Panc1 (cell line): ENCODE data around the gene CDYL. TPM values are rescaled to one million over a fixed set of nuclear protein-coding genes. Genes with fewer than 3 reads are reported as not detected.

Experiments used
- ATAC-seq: fragments of 200-7000 bp; cut with Tn5 transposase; 2 replicates; pipeline ENCODE4 v1.9.1; 2020; ENCODE audit warnings: mild to moderate bottlenecking, moderate library complexity
- BruUV-seq: library from RNA; stranded (reverse); fragments of 400-500 nt; replicated peaks from 2 replicates; lab custom pipeline; 2021; lab: Mats Ljungman, UMichigan
- CTCF ChIA-PET: fragments of 300-600 bp; sonication (Branson Sonifier 250); formaldehyde crosslinking; loops from one replicate; lab custom pipeline; 2022; ENCODE audit warnings: antibody characterized with exemption; lab: Charles Lee
- POLR2A ChIA-PET: fragments of 300-600 bp; sonication (Branson Sonifier 250); formaldehyde crosslinking; loops from one replicate; lab custom pipeline; 2022; ENCODE audit warnings: antibody characterized with exemption; lab: Charles Lee
- DNase-seq: peaks from one replicate; pipeline ENCODE4 v3.0.0-alpha.2; 2010; ENCODE audit warnings: low read depth, low spot score
- H3K27ac ChIP-seq: 2 replicates; pipeline ENCODE4 v1.5.1; 2011; ENCODE audit warnings: mild to moderate bottlenecking, low read length, inconsistent platforms
- H3K27me3 ChIP-seq: fragments of 200-500 bp; sonication (Bioruptor generic); 2 replicates; pipeline ENCODE4 v1.6.0; 2014; ENCODE audit warnings: low read length, inconsistent platforms; ENCODE audit not compliant: control insufficient read depth, insufficient read depth
- H3K36me3 ChIP-seq: fragments of 200-500 bp; sonication (Bioruptor generic); 2 replicates; pipeline ENCODE4 v1.5.1; 2014; ENCODE audit warnings: inconsistent platforms, mild to moderate bottlenecking, low read length, moderate library complexity; ENCODE audit not compliant: control insufficient read depth, insufficient read depth
- H3K4me1 ChIP-seq: 2 replicates; pipeline ENCODE4 v1.5.1; 2011; ENCODE audit warnings: inconsistent platforms, mild to moderate bottlenecking, low read length, moderate library complexity; ENCODE audit not compliant: control insufficient read depth, insufficient read depth
- H3K4me3 ChIP-seq, 2 experiments: 2 replicates each; pipeline ENCODE4 v1.5.1; 2011 to 2012; ENCODE audit warnings: low read depth in 2 of 2, low read length in 2 of 2, mild to moderate bottlenecking in 2 of 2, inconsistent platforms in 1 of 2, moderate library complexity in 1 of 2
- H3K9me3 ChIP-seq: fragments of 200-500 bp; sonication (Bioruptor generic); 2 replicates; pipeline ENCODE4 v1.5.1; 2014; ENCODE audit warnings: low read depth, mild to moderate bottlenecking, inconsistent platforms, low read length, moderate library complexity; ENCODE audit not compliant: control insufficient read depth, insufficient read depth
- POLR2AphosphoS5 ChIP-seq: IDR thresholded peaks from 2 replicates; pipeline ENCODE4 v1.6.1; 2012; ENCODE audit warnings: mild to moderate bottlenecking, low read depth, low read length, moderate library complexity
- SIN3A ChIP-seq: IDR thresholded peaks from 2 replicates; pipeline ENCODE4 v1.6.1; 2012; ENCODE audit warnings: low read depth, mild to moderate bottlenecking, low read length, moderate library complexity, borderline replicate concordance; ENCODE audit not compliant: insufficient read depth
- TCF7L2 ChIP-seq: IDR thresholded peaks from 2 replicates; pipeline ENCODE4 v1.6.1; 2011; ENCODE audit warnings: mild to moderate bottlenecking, low read depth, low read length, inconsistent platforms
- in situ Hi-C: cut with HindIII; loops from 2 replicates; pipeline ENCODE4 v1.10.0; 2016; ENCODE audit warnings: low sequenced_read_pairs, low pct_unique_long_range_greater_than_20kb
- intact Hi-C: fragments of 100-400 bp; cut with micrococcal nuclease; formaldehyde crosslinking; loops from one replicate; pipeline ENCODE4 v1.10.0; 2022; ENCODE audit not compliant: unreplicated experiment
- total RNA-seq: library from RNA; stranded (reverse); gene quantifications from one replicate; pipeline ENCODE4 v1.2.1, GENCODE V29; 2021; ENCODE audit not compliant: unreplicated experiment
- TF ChIP-seq, protein P1 (sequence below): fragments of 450-650 bp; IDR thresholded peaks from 2 replicates; pipeline ENCODE4 v1.5.1; 2017; ENCODE audit warnings: mild to moderate bottlenecking
- TF ChIP-seq, protein P2 (sequence below), 2 experiments: IDR thresholded peaks; 2 replicates each; pipeline ENCODE4 v1.6.1; 2011 to 2012; ENCODE audit warnings: low read depth in 2 of 2, control low read depth in 1 of 2, low read length in 1 of 2, mild to moderate bottlenecking in 1 of 2, moderate library complexity in 1 of 2; ENCODE audit not compliant: insufficient read depth in 1 of 2

Gene CDYL
- total RNA-seq, 1 experiment from 2014 or later: 61.4 TPM

DNA sequence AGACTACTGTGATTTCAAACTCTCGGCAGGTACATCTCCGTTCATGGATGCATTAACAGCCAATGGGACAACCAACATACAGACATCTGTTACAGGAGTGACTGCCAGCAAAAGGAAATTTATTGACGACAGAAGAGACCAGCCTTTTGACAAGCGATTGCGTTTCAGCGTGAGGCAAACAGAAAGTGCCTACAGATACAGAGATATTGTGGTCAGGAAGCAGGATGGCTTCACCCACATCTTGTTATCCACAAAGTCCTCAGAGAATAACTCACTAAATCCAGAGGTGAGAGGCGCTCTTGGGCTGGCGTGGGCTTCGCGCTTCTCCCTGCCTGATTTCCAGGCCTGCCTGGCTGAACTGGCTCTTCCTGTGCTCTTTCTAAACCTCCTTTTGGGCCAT lies 159.3 kb downstream of the CDYL start:
- H3K27me3 ChIP-seq: no peaks in the 10 kb centered on the region
- H3K27ac ChIP-seq: no peak overlapping the region
- intact Hi-C loops (loop anchor here (5.0 kb wide), 1 partner anchor 158 kb away; the partner anchor contains the start of gene CDYL), in situ Hi-C loops (no loop called here)
- ATAC-seq (no peak), DNase-seq (no peak)
- H3K36me3 ChIP-seq: peaks cover 2% of the 10 kb centered on the region; the same call in 1 of the 2 replicates
- TF ChIP-seq SIN3A (no peak), POLR2AphosphoS5 (no peak)
- TF ChIP-seq, protein P1, sequence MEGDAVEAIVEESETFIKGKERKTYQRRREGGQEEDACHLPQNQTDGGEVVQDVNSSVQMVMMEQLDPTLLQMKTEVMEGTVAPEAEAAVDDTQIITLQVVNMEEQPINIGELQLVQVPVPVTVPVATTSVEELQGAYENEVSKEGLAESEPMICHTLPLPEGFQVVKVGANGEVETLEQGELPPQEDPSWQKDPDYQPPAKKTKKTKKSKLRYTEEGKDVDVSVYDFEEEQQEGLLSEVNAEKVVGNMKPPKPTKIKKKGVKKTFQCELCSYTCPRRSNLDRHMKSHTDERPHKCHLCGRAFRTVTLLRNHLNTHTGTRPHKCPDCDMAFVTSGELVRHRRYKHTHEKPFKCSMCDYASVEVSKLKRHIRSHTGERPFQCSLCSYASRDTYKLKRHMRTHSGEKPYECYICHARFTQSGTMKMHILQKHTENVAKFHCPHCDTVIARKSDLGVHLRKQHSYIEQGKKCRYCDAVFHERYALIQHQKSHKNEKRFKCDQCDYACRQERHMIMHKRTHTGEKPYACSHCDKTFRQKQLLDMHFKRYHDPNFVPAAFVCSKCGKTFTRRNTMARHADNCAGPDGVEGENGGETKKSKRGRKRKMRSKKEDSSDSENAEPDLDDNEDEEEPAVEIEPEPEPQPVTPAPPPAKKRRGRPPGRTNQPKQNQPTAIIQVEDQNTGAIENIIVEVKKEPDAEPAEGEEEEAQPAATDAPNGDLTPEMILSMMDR: no peak
- H3K9me3 ChIP-seq: no peaks in the 10 kb centered on the region
- peaks cover 10% of the 10 kb centered on the region; the same call in 1 of the 2 replicates for H3K4me1 ChIP-seq
- no TSS peak for BruUV-seq
- ChIA-PET CTCF (no interaction called here), POLR2A (no interaction called here)
- no peak overlapping the region for H3K4me3 ChIP-seq

DNA sequence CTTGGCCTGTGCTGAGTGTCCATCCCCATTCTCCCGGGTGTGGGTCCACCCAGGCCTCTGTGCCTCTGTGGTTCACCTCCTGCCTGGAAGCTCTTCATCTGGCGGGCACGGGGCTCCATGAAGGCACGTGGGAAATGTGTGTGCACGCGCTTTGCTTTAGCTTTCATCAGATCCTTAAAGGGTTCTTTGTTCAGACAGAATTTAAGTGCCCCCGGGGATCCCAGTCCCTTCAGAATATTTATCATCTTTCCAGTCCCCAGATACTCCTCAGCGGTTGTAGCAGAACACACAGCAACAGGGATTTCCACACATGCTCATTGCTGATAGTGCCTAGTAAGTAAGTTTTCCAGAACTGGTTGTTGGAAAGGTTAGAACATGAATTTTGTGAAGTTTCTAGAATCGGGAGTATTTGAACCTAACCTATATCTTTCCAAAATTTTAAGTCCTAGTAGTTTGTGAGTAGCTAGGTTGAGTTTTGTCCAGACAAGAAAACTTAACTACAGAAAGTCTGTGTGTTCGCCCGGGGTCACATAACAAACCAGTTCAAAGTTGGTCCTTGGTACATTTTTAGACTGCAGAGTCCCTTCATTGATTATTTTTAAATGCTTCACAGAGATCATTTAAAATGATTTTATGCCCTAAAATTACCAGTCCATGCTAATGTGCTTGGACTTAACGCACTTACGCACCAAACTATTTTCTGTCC lies 159.9 kb downstream of the CDYL start:
- Histone ChIP-seq H3K27ac (peak overlapping the region; percentile 29; the same call in 1 of the 2 replicates), H3K27me3 (no peaks in the 10 kb centered on the region), H3K4me3 (no peak overlapping the region), H3K4me1 (peaks cover 6% of the 10 kb centered on the region; the same call in 1 of the 2 replicates), H3K36me3 (peaks cover 2% of the 10 kb centered on the region; the same call in 1 of the 2 replicates), H3K9me3 (no peaks in the 10 kb centered on the region)
- ChIA-PET POLR2A (no interaction called here), CTCF (interaction anchor here (0.5 kb wide), 1 partner anchor 67 kb away, joined by 6 read pairs; no protein-coding TSS in a partner anchor)
- intact Hi-C loops (loop anchor here (5.0 kb wide), 1 partner anchor 159 kb away; the partner anchor contains the start of gene CDYL), in situ Hi-C loops (no loop called here)
- no TSS peak for BruUV-seq
- TF ChIP-seq TCF7L2 (no peak), POLR2AphosphoS5 (no peak), SIN3A (no peak)
- TF ChIP-seq, protein P1: no peak
- TF ChIP-seq, protein P2, sequence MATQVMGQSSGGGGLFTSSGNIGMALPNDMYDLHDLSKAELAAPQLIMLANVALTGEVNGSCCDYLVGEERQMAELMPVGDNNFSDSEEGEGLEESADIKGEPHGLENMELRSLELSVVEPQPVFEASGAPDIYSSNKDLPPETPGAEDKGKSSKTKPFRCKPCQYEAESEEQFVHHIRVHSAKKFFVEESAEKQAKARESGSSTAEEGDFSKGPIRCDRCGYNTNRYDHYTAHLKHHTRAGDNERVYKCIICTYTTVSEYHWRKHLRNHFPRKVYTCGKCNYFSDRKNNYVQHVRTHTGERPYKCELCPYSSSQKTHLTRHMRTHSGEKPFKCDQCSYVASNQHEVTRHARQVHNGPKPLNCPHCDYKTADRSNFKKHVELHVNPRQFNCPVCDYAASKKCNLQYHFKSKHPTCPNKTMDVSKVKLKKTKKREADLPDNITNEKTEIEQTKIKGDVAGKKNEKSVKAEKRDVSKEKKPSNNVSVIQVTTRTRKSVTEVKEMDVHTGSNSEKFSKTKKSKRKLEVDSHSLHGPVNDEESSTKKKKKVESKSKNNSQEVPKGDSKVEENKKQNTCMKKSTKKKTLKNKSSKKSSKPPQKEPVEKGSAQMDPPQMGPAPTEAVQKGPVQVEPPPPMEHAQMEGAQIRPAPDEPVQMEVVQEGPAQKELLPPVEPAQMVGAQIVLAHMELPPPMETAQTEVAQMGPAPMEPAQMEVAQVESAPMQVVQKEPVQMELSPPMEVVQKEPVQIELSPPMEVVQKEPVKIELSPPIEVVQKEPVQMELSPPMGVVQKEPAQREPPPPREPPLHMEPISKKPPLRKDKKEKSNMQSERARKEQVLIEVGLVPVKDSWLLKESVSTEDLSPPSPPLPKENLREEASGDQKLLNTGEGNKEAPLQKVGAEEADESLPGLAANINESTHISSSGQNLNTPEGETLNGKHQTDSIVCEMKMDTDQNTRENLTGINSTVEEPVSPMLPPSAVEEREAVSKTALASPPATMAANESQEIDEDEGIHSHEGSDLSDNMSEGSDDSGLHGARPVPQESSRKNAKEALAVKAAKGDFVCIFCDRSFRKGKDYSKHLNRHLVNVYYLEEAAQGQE (IDR thresholded peaks at IDR 0.05; ENCODE audit: insufficient read depth in 1 of 2, low read depth in 2 of 2, low read length in 1 of 2): no peak
- ATAC-seq (no peak), DNase-seq (no peak)
